ENCODE measurements around the gene CNTN4.

The CNTN4 gene

DNA sequence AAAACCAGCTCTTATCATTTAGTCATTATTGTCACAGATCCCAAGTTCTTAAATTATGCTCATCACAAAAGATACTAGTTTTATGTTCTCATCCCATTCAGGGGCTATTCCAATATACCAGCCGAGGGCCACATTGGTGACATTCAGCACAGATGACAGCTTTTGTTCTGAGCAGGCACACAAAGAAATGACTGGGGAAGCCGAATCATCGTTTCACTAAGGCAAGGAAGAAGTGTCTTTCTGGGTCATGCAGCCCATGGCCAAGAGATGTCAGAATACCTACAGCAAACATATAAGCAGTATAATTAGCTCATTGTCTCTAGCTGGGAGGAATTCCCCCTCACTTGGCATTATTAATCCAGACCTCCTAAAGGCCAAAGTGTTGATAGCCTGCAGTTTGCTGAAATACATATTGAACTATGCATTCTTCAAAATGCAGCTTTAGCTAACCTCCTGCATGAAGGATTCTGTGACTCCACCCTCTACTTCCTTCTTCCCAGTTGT is 100.2 kb downstream of the CNTN4 start:
- Mint-ChIP-seq H3K4me3 (no peak overlapping the region), H3K27ac (no peak overlapping the region), H3K4me1 (ENCODE audit: low read depth) (no peaks in the 10 kb centered on the region), H3K36me3 (no peaks in the 10 kb centered on the region), H3K9me3 (ENCODE audit: low read depth) (no peaks in the 10 kb centered on the region), H3K27me3 (no peaks in the 10 kb centered on the region)

- no peak overlapping the region for H3K4me3 Mint-ChIP-seq
- H3K27ac Mint-ChIP-seq = no peak overlapping the region
- no peaks in the 10 kb centered on the region for H3K9me3 Mint-ChIP-seq (ENCODE audit: low read depth)
- H3K36me3 Mint-ChIP-seq = no peaks in the 10 kb centered on the region
- H3K27me3 Mint-ChIP-seq = no peaks in the 10 kb centered on the region
- no peaks in the 10 kb centered on the region for H3K4me1 Mint-ChIP-seq (ENCODE audit: low read depth)
Observed at GRCh38 chr3:2204054-2204453, 105.4 kb downstream of the CNTN4 start.

DNA sequence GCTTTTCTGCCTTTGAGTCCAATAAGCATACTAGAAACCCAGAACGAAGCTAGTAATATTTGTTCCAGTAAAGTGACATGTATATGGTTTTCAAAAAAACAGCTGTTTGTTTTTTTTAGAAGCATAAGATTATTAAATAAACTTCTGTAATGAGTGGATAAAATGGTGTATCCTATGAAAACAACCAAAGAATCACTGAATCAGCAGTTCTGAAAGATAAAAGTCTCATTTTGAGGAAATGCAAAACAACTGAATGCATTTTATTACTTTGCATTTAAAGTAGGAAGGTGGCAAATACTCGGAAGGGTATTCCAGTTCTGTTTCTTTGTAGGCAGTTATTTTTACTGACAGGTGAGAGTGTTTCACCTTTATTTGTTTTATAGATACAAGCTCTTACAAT is 107.0 kb downstream of the CNTN4 start:
- Mint-ChIP-seq H3K27ac (no peak overlapping the region), H3K4me3 (no peak overlapping the region), H3K36me3 (no peaks in the 10 kb centered on the region), H3K9me3 (ENCODE audit: low read depth) (no peaks in the 10 kb centered on the region), H3K27me3 (no peaks in the 10 kb centered on the region), H3K4me1 (ENCODE audit: low read depth) (no peaks in the 10 kb centered on the region)

- H3K4me1 Mint-ChIP-seq (ENCODE audit: low read depth) = no peaks in the 10 kb centered on the region
- H3K4me3 Mint-ChIP-seq = no peak overlapping the region
- H3K27me3 Mint-ChIP-seq = no peaks in the 10 kb centered on the region
- no peaks in the 10 kb centered on the region for H3K9me3 Mint-ChIP-seq (ENCODE audit: low read depth)
- no peaks in the 10 kb centered on the region for H3K36me3 Mint-ChIP-seq
- H3K27ac Mint-ChIP-seq = no peak overlapping the region
Observed at GRCh38 chr3:2206536-2206935, 107.9 kb downstream of the CNTN4 start.

GRCh38 chr3:2211568-2211967 is 112.9 kb downstream of the CNTN4 start:
- Mint-ChIP-seq H3K4me1 (ENCODE audit: low read depth) (no peaks in the 10 kb centered on the region), H3K9me3 (ENCODE audit: low read depth) (peaks cover 4% of the 10 kb centered on the region), H3K27me3 (peaks cover 2% of the 10 kb centered on the region), H3K27ac (no peak overlapping the region), H3K36me3 (no peaks in the 10 kb centered on the region), H3K4me3 (no peak overlapping the region)

GRCh38 chr3:2212206-2212605 is 113.5 kb downstream of the CNTN4 start:
- Mint-ChIP-seq H3K9me3 (ENCODE audit: low read depth) (peaks cover 4% of the 10 kb centered on the region), H3K4me1 (ENCODE audit: low read depth) (no peaks in the 10 kb centered on the region), H3K27ac (no peak overlapping the region), H3K4me3 (no peak overlapping the region), H3K36me3 (no peaks in the 10 kb centered on the region), H3K27me3 (peaks cover 2% of the 10 kb centered on the region)

GRCh38 chr3:2218375-2218774 is 119.7 kb downstream of the CNTN4 start:
- no peaks in the 10 kb centered on the region for H3K9me3 Mint-ChIP-seq (ENCODE audit: low read depth)
- H3K27ac Mint-ChIP-seq = no peak overlapping the region
- no peak overlapping the region for H3K4me3 Mint-ChIP-seq
- no peaks in the 10 kb centered on the region for H3K27me3 Mint-ChIP-seq
- H3K4me1 Mint-ChIP-seq (ENCODE audit: low read depth) = no peaks in the 10 kb centered on the region
- H3K36me3 Mint-ChIP-seq = no peaks in the 10 kb centered on the region

DNA sequence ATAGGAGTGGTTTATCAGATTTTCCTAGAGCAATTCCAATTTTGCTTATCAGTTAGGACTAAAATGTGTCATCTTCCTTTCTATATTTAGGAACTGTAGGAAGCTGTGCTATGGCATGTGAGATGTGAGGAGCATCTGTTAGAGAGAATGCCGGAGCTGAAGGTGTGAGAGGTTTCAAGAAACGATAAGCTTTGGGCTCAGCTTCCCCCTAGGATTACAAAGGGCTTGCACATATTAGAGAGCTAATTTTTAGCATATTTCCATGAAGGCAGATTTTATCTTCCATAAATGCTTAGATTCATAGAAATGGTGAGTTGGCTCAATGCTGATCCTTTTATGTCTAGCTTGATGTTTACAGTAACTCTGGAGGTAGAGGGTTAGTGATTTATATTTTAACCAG is 120.2 kb downstream of the CNTN4 start:
- Mint-ChIP-seq H3K27me3 (no peaks in the 10 kb centered on the region), H3K4me1 (ENCODE audit: low read depth) (no peaks in the 10 kb centered on the region), H3K4me3 (no peak overlapping the region), H3K9me3 (ENCODE audit: low read depth) (no peaks in the 10 kb centered on the region), H3K36me3 (no peaks in the 10 kb centered on the region), H3K27ac (no peak overlapping the region)

DNA sequence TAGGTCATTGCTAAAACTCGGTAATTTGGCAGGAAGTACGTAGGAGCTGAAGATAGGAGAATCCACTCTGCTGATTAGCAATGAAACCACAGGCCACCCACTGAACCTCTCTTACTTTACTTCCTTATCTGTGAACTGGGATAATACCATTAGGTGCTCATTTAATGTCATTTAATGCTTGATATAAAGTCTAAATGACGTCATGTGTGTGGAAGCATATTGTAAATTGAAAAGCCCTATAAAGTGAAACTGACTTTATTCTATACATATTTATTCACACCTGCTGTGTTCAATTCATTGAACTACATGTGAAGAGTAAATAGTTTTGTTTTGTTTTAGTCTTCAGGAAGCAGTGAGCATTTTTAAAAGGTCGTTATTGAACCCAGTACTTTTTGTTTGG is 137.5 kb downstream of the CNTN4 start:
- Mint-ChIP-seq H3K27ac (no peak overlapping the region), H3K4me3 (no peak overlapping the region), H3K4me1 (ENCODE audit: low read depth) (no peaks in the 10 kb centered on the region), H3K36me3 (no peaks in the 10 kb centered on the region), H3K27me3 (no peaks in the 10 kb centered on the region), H3K9me3 (ENCODE audit: low read depth) (no peaks in the 10 kb centered on the region)

DNA sequence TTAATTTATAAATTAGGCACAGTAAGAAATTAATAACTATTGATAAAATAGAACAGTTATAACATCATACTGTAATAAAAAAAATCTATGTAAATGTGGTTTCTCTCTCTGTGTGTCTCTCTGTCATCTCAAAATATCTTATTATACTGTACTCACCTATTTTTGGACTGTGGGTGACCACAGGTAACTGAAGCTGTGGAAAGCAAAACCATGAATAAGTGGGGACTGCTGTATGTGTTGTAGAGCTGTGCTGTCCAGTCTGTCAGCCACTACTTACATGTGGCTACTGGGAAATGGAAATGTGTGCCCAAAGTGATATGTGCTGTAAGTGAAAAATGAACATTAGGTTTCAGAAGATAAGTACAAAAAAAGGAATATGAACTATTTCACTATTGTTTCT is 145.5 kb downstream of the CNTN4 start:
- H3K4me1 Mint-ChIP-seq (ENCODE audit: low read depth) = no peaks in the 10 kb centered on the region
- H3K27me3 Mint-ChIP-seq = no peaks in the 10 kb centered on the region
- H3K27ac Mint-ChIP-seq = no peak overlapping the region
- no peaks in the 10 kb centered on the region for H3K36me3 Mint-ChIP-seq
- no peaks in the 10 kb centered on the region for H3K9me3 Mint-ChIP-seq (ENCODE audit: low read depth)
- H3K4me3 Mint-ChIP-seq = no peak overlapping the region

DNA sequence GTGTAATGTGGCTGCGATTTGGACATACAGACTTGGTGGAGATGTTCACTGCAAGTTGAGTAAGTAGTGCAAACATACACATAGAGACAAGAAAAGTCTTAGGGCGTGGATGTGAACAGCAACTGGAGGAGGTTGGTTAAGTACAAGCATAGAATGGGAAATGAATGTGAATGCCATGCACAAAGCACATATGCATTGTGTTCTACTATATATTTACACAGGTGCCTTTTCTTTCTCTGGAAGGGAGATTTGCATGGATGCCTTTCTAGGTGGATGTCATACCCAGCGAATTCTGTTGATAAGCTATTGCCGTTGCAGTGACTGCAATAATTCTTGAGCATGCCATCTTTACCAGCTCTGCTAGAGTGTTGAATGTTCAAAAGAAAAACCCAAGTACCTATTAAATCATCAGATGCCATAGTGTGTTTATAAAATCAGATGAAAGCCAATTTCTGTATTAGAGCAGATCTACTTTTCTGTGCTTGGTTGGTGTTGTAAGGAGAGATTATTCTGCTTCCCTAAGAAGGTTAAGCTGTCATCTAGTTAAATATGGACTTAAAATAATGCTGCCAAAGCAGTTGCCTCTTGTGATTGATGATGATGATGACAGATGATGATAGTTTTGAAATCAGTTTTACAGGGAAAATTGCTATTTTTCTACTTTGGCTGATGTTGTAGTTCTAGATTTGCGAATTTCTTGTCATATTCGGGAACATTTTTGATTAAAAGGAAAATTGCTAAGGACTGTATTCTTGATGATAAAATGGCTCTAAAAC is 148.4 kb downstream of the CNTN4 start:
- no peak overlapping the region for H3K27ac Mint-ChIP-seq
- no peaks in the 10 kb centered on the region for H3K4me1 Mint-ChIP-seq (ENCODE audit: low read depth)
- H3K27me3 Mint-ChIP-seq = no peaks in the 10 kb centered on the region
- no peaks in the 10 kb centered on the region for H3K9me3 Mint-ChIP-seq (ENCODE audit: low read depth)
- no peaks in the 10 kb centered on the region for H3K36me3 Mint-ChIP-seq
- H3K4me3 Mint-ChIP-seq = no peak overlapping the region

DNA sequence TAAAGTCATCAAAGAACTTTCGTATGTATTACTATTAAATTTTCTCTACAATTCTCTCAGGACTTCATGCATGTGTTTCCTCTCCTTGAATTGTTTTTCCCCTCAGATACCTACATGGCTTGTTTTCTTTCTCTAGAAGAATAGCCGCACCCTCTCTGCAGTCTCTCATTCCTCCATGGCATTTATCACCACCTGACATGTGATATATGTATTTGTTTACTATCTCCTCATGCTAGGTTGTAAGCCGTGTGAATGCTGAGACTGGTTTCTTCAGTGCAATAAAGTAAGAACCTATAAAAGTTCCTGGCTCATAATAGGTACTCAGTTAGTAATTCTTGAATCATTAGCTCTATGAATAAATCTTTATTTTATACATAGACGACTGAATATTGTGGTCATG is 149.2 kb downstream of the CNTN4 start:
- H3K27me3 Mint-ChIP-seq = no peaks in the 10 kb centered on the region
- no peak overlapping the region for H3K4me3 Mint-ChIP-seq
- H3K36me3 Mint-ChIP-seq = no peaks in the 10 kb centered on the region
- H3K4me1 Mint-ChIP-seq (ENCODE audit: low read depth) = no peaks in the 10 kb centered on the region
- peaks cover 3% of the 10 kb centered on the region for H3K9me3 Mint-ChIP-seq (ENCODE audit: low read depth)
- no peak overlapping the region for H3K27ac Mint-ChIP-seq

- no peaks in the 10 kb centered on the region for H3K36me3 Mint-ChIP-seq
- H3K4me3 Mint-ChIP-seq = no peak overlapping the region
- H3K9me3 Mint-ChIP-seq (ENCODE audit: low read depth) = peaks cover 9% of the 10 kb centered on the region
- no peaks in the 10 kb centered on the region for H3K27me3 Mint-ChIP-seq
- no peaks in the 10 kb centered on the region for H3K4me1 Mint-ChIP-seq (ENCODE audit: low read depth)
- no peak overlapping the region for H3K27ac Mint-ChIP-seq
Observed at GRCh38 chr3:2250783-2251182, 152.1 kb downstream of the CNTN4 start.

- Mint-ChIP-seq H3K4me1 (ENCODE audit: low read depth) (no peaks in the 10 kb centered on the region), H3K9me3 (ENCODE audit: low read depth) (peaks cover 3% of the 10 kb centered on the region), H3K27ac (no peak overlapping the region)
Observed at GRCh38 chr3:2261747-2262146, 163.1 kb downstream of the CNTN4 start.

GRCh38 chr3:2262204-2262603 is 163.5 kb downstream of the CNTN4 start:
- no peak overlapping the region for H3K27ac Mint-ChIP-seq
- no peaks in the 10 kb centered on the region for H3K36me3 Mint-ChIP-seq
- H3K4me1 Mint-ChIP-seq (ENCODE audit: low read depth) = no peaks in the 10 kb centered on the region
- H3K4me3 Mint-ChIP-seq = no peak overlapping the region
- H3K9me3 Mint-ChIP-seq (ENCODE audit: low read depth) = peaks cover 3% of the 10 kb centered on the region
- H3K27me3 Mint-ChIP-seq = no peaks in the 10 kb centered on the region

More at GRCh38 chr3:2261747-2262146, 163.1 kb downstream of the CNTN4 start:
- H3K27me3 Mint-ChIP-seq = no peaks in the 10 kb centered on the region
- H3K36me3 Mint-ChIP-seq = no peaks in the 10 kb centered on the region
- H3K4me3 Mint-ChIP-seq = no peak overlapping the region

GRCh38 chr3:2266606-2267005 is 167.9 kb downstream of the CNTN4 start:
- no peaks in the 10 kb centered on the region for H3K36me3 Mint-ChIP-seq
- H3K9me3 Mint-ChIP-seq (ENCODE audit: low read depth) = no peaks in the 10 kb centered on the region
- H3K27ac Mint-ChIP-seq = no peak overlapping the region
- peaks cover 1% of the 10 kb centered on the region for H3K27me3 Mint-ChIP-seq
- no peaks in the 10 kb centered on the region for H3K4me1 Mint-ChIP-seq (ENCODE audit: low read depth)
- H3K4me3 Mint-ChIP-seq = no peak overlapping the region

Measured in activated naive CD8-positive, alpha-beta T cell (primary cell).